Measurements from ENCODE around the gene APOB. TPM values are rescaled to one million over a fixed set of nuclear protein-coding genes. Genes with fewer than 3 reads are reported as not detected.
"Not testable (repeated sequence)": the region's sequence is repeated elsewhere in the genome, so short reads cannot be mapped to it uniquely, and the experiment has no call there.

The APOB gene
- total RNA-seq, 2 experiments from 2014 or later = not detected

DNA sequence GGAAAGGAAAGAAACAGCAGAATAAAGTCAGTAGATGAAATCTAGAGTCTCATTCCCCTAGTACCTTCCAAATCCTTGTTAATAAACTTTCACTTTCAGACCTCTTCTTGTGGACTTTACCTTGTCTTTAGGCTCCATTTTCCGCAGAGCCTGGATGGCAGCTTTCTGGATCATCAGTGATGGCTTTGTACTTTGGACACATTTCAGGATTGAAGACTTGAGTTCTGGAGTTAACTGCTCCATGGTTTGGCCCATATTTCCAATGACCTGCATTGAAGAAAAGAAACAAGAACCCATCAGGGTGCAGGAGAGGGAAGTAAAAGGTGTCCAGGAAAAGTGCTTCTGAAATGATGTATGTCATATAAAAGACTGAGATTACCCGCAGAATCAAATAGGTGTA lies 14.4 kb downstream of the APOB start:
- H3K4me3 Mint-ChIP-seq = no peak overlapping the region
- CTCF ChIA-PET = no interaction called here
- H3K27ac Mint-ChIP-seq = no peak overlapping the region

GRCh38 chr2:21028951-21029350 lies 14.9 kb downstream of the APOB start:
- peaks cover 12% of the 10 kb centered on the region for H3K27me3 Mint-ChIP-seq
- H3K27ac Mint-ChIP-seq; POLR2A ChIA-PET; DNase-seq; H3K4me1 Mint-ChIP-seq (ENCODE audit: low read depth); H3K36me3 Mint-ChIP-seq (ENCODE audit: low read depth); H3K4me3 Mint-ChIP-seq; intact Hi-C loops (cut with micrococcal nuclease); ATAC-seq; CTCF ChIA-PET; H3K9me3 Mint-ChIP-seq: not testable (repeated sequence)

More for the DNA sequence above, 14.4 kb downstream of the APOB start:
- POLR2A ChIA-PET = no interaction called here
- Mint-ChIP-seq H3K4me1 (ENCODE audit: low read depth) (no peaks in the 10 kb centered on the region), H3K27me3 (peaks cover 12% of the 10 kb centered on the region), H3K9me3 (no peaks in the 10 kb centered on the region), H3K36me3 (ENCODE audit: low read depth) (no peaks in the 10 kb centered on the region)
- intact Hi-C loops (cut with micrococcal nuclease) = no loop called here
- DNase-seq (no peak), ATAC-seq (no peak)
- TF ChIP-seq, protein P1, sequence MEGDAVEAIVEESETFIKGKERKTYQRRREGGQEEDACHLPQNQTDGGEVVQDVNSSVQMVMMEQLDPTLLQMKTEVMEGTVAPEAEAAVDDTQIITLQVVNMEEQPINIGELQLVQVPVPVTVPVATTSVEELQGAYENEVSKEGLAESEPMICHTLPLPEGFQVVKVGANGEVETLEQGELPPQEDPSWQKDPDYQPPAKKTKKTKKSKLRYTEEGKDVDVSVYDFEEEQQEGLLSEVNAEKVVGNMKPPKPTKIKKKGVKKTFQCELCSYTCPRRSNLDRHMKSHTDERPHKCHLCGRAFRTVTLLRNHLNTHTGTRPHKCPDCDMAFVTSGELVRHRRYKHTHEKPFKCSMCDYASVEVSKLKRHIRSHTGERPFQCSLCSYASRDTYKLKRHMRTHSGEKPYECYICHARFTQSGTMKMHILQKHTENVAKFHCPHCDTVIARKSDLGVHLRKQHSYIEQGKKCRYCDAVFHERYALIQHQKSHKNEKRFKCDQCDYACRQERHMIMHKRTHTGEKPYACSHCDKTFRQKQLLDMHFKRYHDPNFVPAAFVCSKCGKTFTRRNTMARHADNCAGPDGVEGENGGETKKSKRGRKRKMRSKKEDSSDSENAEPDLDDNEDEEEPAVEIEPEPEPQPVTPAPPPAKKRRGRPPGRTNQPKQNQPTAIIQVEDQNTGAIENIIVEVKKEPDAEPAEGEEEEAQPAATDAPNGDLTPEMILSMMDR (IDR thresholded peaks at IDR 0.05) = no peak

GRCh38 chr2:21028021-21028947 lies 15.6 kb downstream of the APOB start:
- peaks cover 12% of the 10 kb centered on the region for H3K27me3 Mint-ChIP-seq
- no peak overlapping the region for H3K4me3 Mint-ChIP-seq
- no peak for DNase-seq
- H3K27ac Mint-ChIP-seq = no peak overlapping the region
- H3K36me3 Mint-ChIP-seq (ENCODE audit: low read depth) = no peaks in the 10 kb centered on the region
- no peaks in the 10 kb centered on the region for H3K9me3 Mint-ChIP-seq
- TF ChIP-seq, protein P1 (IDR thresholded peaks at IDR 0.05) = no peak
- ChIA-PET POLR2A (interaction anchor here (0.5 kb wide), 1 partner anchor 197 kb away, joined by 3 read pairs; no protein-coding TSS in a partner anchor), CTCF (no interaction called here)
- no peaks in the 10 kb centered on the region for H3K4me1 Mint-ChIP-seq (ENCODE audit: low read depth)
- intact Hi-C loops (cut with micrococcal nuclease) = no loop called here
- ATAC-seq = no peak

GRCh38 chr2:21026479-21027282 lies 17.2 kb downstream of the APOB start:
- DNase-seq = no peak
- CTCF ChIA-PET = interaction anchor here (1.4 kb wide), 1 partner anchor 16 kb away, joined by 4 read pairs; no protein-coding TSS in a partner anchor
- Mint-ChIP-seq H3K4me1 (ENCODE audit: low read depth) (no peaks in the 10 kb centered on the region), H3K27ac (no peak overlapping the region), H3K9me3 (no peaks in the 10 kb centered on the region), H3K4me3 (no peak overlapping the region), H3K27me3 (peaks cover 12% of the 10 kb centered on the region), H3K36me3 (ENCODE audit: low read depth) (no peaks in the 10 kb centered on the region)
- POLR2A ChIA-PET = no interaction called here
- intact Hi-C loops (cut with micrococcal nuclease) = no loop called here
- TF ChIP-seq, protein P1 (IDR thresholded peaks at IDR 0.05) = no peak
- ATAC-seq = no peak

DNA sequence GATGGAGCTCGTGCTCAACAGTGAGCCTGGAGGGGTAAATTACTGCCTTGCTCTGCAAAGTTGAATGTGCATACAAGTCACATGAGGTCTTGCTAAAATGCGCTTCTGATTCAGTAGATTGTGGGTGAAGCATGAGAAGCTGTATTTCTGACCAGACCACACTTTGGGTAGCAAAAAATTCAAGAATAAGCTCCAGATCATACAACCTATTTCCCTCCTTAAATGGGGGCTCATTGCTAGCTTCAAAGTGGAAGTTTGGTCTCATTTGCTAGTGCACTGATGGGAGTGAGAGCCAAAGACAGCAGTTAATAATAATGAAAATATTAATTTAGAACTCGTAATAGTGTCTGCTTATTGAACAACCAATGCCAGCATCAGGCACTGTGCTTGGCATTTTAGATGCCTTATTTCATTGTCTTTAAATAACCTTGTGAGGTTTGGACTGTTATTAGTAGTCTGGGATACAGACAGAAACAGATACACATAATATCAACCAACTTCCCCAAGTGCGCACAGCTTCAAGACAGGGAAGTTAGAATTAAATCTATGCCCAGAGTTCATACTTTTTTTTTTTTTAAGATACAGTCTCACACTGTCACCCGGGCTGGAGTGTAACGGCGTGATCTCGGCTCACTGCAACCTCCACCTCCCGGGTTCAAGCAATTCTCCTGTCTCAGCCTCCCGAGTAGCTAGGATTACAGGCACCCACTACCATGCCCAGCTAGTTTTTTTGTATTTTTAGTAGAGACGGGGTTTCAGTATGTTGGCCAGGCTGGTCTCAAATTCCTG lies 18.0 kb downstream of the APOB start:
- no peaks in the 10 kb centered on the region for H3K36me3 Mint-ChIP-seq (ENCODE audit: low read depth)
- intact Hi-C loops (cut with micrococcal nuclease) = no loop called here
- peaks cover 12% of the 10 kb centered on the region for H3K27me3 Mint-ChIP-seq
- H3K4me3 Mint-ChIP-seq = no peak overlapping the region
- ATAC-seq = no peak
- no peaks in the 10 kb centered on the region for H3K9me3 Mint-ChIP-seq
- CTCF ChIA-PET = interaction anchor here (1.4 kb wide), 1 partner anchor 17 kb away, joined by 4 read pairs; no protein-coding TSS in a partner anchor
- TF ChIP-seq, protein P1 (IDR thresholded peaks at IDR 0.05) = no peak
- DNase-seq = no peak
- POLR2A ChIA-PET = no interaction called here
- no peak overlapping the region for H3K27ac Mint-ChIP-seq
- H3K4me1 Mint-ChIP-seq (ENCODE audit: low read depth) = no peaks in the 10 kb centered on the region
